ENCODE results near the gene DMRTC2.
A peak's percentile ranks its signal among the peaks of the same experiment; 100 is the strongest.
"Not testable (repeated sequence)": the region's sequence is repeated elsewhere in the genome, so short reads cannot be mapped to it uniquely, and the experiment has no call there.

The DMRTC2 gene

DNA sequence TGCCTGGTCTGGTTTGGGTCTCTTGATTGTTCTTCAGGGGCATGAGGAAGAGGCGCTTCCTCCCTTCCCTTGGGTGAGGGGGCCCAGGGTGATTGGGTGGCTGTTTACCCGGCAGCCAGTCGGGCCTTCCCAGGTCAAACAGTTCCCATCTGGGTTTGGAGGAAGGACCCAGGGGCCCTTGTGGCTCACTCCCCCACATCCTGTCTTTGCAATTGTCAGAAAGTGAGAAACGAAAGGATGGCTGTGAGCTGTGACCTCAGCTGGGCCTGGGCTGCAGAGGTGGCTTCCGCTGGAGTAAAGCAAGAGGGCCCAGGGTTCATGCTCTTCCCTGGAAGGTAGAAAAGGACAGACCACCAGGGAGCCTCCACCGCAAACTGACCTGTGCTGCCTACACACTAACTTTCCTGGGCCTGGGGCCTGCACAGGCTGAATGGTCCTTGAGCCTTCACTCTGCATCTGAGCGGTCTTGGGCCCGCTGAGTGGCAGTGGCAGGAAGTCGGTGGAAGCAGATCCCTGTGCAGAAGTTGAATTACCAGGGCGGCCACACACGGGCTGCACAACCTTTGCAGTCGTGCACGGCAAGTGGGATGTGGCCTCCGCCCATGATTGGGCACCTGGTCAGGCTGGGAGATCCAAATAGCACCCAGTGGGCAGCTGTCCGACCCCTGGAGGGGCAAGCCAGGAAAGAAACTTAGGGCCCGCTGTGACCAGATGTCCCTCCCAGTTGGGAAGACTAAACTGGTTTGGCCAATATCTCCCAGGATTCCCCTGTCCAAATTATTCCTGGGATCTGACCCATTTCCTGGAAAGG, 26.9 kb downstream of the DMRTC2 start:
- peak; percentile 78 for DNase-seq

DNA sequence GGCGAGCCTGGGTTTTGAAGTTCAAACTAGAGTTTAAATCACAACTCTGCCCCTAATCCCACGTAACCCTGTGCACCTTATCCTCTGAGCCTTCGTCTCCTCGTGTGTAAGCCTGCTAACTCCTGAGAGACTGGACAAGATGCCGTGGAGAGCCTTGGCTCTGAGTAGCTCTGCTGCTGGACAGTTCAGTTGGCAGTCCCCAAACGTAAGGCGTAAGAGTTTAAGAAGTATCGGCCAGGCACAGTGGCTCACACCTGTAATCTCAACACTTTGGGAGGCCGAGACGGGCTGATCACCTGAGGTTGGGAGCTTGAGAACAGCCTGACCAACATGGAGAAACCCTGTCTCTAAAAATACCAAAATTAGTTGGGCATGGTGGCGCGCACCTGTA, 27.5 kb downstream of the DMRTC2 start:
- DNase-seq = no peak

DNA sequence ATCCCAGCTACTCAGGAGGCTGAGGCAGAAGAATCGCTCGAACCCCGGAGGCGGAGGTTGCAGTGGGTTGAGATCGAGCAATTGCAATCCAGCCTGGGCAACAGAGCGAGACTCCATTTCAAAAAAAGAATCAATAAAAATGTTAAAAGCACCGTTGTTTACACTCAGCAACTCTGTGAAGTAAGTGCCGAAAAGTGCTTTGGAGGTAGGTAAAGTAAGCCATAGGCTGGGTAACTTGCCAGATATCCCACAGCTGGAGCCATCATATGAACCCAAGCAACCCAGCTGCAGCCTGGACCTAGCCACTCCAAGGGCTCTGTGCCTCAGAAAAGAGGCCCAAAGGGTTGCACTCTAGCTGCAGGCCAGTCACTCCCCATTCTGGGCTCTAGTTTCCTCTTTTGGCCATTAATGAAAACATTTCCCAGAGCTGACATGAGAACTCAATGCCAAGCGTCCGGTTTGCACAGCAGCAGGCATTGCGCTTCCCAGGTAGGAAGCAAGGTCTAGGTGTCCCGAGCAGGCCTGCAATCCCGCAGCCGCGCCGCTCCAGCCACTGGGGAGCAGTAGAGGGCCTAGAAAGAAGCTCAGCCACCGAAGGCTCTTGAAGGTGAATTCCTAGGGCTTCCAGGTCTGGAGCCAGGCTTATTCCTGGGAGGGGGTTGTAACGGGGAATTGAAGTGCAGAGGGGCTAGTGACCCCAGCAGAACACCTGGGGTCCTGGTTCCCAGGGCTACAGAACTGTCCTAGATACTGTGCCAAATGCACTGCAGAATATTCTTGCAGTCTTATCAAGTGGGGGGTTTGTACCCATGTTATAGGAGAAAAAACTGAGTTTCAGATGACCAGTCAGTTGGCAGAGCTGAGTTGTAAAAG, 28.2 kb downstream of the DMRTC2 start:
- peak; percentile 62 for DNase-seq

DNA sequence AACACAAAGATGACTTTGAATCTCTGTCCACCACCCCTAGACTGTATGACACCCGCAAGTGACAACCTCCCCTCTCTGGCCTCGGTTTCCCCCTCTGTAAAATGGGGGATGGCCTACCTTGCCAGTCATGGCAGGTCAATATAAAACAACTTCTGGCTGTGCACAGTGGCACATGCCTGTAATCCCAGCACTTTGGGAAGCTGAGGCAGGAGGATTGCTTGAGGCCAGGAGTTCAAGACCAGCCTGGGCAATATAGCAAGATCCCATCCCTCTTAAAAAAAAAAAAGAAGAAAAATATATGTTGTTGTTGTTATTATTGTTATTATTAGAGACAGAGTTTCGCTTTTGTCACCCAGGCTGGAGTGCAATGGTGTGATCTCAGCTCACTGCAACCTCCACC, 31.1 kb downstream of the DMRTC2 start:
- not testable (repeated sequence) for DNase-seq

DNA sequence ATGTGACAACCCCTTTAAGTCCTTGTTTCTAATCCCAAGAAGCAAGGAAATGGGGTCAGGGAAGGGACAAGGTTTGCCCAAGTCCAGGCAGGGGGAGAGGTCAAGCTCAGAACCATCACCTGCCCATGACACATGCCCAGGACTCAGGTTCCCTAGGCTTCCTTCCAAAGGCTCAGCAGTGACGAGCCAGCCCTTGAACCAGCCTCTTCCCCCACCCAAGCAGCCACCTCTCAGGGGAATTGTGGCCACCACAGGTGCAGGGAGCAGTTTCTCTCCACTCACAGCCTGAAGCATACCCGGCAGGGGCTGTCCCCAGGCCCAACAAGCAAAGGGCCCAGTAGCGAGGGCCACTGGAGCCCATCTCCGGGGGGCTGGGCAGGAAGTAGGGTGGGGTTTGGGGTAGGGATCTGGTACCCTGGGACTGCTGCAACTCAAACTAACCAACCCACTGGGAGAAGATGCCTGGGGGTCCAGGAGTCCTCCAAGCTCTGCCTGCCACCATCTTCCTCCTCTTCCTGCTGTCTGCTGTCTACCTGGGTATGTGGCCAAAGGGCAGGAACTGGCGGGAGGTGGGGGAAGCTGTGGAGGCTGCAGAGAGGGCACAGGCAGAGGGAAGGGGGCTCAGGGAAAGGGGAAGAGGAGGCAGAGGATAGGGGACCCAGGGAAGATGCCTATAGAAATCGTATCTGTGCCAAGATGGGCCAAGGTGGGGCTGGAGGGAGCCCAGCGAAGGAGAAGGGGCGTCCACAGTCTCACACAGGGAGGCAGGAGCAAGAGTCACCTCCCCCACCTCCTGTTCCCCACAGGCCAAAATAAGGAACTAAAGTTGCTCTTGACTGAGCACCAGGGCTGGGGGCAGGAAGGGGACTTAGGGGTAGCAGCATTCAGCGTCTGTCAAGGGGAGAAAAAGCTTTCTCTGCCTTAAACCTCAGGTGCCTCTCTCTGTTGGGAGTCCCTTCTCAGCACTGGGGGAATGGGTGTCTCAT, 32.3 kb downstream of the DMRTC2 start, which contains the start of gene CD79A:
TSS of gene CD79A (plus strand) at position 433 of the 986 bp plus-strand sequence. CDS start at position 459, 26 bp downstream.
- no peak for DNase-seq

DNA sequence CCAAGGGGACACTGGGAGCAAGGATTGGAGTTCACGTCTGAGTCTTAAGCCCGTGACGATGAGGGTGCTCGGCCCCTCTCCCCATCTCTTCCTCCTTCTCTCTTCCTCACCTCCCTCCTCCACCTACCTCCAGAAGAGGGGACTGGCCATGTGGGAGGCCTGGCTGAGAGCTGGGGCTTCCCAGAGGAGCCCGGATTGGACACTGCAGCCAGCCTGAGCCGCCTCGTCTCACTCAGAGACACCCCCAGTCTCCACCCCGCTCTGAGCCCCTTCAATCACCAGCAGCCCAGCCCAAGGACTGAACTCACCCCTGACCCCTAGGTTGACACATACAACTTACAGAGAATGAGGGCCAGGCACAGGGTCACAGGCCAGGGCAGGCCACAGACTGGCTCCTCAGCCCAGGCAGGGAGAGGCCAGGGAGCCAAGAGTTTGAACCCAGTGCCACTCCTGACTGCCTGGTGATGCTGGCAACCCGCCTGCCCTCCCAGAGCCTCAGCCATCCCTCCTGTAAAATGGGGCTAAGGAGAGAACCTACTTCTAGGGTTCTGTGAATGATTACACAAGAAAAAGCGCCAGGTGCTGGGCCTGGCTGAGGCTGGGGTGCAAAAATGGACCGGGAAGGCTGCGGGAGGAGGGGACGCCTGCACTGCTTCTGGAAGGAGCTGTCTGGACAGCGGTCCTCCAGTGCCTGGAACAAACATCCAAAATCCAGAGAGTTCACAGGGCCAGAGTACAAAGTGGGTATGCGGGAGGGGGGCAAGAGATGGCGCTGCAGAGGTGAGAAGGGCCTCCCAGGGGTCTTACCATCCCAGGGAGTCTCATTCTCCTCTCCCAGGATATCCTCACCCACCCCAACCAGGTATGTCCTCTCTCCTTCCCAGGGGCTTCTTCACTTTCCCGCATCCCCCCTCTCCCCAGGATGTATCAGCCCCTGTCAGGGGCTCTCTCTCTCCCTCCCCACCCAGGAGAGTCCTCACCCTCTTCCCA, 33.4 kb downstream of the DMRTC2 start:
- DNase-seq = no peak

DNA sequence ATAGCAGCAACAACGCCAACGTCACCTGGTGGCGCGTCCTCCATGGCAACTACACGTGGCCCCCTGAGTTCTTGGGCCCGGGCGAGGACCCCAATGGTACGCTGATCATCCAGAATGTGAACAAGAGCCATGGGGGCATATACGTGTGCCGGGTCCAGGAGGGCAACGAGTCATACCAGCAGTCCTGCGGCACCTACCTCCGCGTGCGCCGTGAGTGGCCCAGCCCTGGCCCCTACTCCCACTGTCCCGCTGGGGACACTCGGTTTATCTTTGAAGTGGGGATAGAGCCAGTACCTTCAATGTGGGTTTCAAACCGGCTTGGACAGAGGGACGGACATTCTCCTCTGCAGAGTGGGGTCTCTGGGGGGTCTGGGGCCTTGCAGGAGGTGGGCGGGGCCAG, 34.2 kb downstream of the DMRTC2 start:
- no peak for DNase-seq

DNA sequence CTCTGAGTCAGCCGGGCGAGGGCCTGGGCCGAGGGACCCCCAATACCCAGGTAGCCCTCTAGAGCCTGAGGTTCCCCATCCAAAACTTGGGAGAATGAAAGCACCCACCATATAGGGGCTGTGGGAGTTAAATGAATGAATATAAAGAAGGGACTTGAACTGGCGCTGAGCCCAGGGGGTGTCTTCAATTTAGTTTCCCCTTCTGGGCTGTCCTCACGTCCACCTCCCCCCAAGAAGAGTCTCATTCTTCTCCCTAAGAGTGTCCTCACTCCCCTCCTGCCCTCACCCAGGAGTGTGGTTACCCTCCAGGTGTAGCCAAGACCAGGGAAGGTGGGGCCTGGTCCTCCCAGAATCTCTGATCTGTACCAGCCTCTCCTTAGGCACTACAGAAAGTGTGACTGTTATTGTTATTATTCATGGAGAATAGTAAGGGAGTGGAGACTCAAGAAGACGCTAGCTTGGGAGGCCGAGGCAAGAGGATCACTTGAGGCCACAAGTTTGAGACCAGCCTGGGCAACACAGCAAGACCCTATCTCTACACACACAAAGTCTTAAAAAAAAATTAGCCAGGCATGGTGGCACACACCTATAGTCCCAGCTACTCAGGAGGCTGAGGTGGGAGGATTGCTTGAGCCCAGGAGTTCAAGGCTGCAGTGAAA, 35.0 kb downstream of the DMRTC2 start:
- DNase-seq = no peak

DNA sequence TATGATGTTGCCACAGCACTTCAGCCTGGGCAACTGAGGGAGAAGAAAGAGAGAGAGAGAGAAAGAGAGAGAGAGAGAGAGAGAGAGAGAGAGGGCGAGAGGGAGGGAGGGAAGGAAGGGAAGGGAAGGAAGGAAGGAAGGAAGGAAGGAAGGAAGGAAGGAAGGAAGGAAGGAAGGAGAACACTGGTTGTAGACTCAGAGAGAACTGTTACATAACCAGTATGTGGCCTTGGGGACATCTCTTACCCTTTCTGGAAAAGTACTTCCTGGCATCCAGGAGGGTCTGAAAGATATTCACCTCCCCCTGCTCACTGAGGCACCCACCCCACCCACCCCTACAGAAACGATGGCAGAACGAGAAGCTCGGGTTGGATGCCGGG, 35.5 kb downstream of the DMRTC2 start:
- DNase-seq = no peak

DNA sequence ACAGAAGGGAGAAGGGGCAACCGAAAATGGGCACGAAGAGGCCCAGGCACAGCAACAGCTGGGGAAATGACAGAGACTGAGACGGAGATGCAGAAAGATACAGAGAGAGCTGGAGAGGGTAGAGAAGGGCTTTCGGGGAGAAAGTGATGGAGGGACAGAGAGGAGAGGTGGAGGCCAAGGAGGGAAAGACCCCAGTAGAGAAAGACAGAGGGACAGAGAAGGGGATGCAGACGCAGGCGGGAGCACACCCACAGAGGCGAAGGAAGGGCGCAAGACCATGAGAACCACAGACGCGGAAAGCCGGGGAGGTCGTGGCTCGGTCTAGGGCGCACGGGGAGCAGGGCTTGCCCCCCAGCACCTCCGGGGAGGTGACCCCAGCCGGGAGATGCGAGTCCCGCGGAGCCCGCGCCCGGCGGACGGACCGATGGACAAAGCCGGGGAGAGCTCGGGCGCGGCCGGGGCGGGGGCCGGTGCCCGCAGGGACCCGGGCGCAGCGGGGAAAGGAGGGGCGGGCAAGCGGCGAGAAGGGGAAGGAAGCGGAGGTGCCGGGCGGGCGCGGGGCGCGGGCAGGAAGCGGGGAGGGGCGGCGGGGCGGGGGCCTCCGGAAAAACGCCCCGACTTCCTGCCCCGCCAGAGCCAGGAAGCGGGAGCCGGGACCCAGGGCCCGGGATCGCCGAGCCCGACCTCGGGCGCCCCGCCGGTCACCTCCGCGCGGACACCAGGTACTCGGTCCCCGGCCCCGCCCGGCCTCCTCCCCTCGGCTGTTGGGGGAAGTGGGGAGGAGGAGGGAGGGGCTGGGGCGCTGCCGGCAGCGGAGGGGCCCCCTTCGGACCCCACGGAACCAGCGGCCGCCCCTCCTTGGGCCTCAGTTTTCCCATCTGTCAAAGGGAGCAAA, 38.0 kb downstream of the DMRTC2 start, which contains the start of gene ARHGEF1:
TSS of gene ARHGEF1 (plus strand) at position 617 of the 895 bp plus-strand sequence. CDS start 4,899 bp downstream, outside the sequence.
- DNase-seq = peak; percentile 60

DNA sequence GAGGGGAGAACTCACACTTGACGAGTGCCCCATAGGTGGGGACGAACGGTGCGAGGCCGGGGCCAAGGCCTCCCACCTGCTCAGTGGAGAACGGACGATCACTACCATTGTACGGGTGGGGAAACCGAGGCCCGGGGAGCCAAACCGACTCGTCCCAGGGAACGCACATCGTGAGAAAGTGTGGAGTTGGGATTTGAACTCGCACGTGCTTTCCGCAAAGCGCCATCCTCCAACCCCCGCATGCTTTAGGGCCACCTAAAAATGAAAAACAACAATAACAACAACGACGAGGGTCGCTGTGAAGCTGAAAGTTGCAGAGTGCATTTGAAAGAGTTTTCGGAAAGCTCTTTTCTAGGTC, 38.6 kb downstream of the DMRTC2 start:
- no peak for DNase-seq

DNA sequence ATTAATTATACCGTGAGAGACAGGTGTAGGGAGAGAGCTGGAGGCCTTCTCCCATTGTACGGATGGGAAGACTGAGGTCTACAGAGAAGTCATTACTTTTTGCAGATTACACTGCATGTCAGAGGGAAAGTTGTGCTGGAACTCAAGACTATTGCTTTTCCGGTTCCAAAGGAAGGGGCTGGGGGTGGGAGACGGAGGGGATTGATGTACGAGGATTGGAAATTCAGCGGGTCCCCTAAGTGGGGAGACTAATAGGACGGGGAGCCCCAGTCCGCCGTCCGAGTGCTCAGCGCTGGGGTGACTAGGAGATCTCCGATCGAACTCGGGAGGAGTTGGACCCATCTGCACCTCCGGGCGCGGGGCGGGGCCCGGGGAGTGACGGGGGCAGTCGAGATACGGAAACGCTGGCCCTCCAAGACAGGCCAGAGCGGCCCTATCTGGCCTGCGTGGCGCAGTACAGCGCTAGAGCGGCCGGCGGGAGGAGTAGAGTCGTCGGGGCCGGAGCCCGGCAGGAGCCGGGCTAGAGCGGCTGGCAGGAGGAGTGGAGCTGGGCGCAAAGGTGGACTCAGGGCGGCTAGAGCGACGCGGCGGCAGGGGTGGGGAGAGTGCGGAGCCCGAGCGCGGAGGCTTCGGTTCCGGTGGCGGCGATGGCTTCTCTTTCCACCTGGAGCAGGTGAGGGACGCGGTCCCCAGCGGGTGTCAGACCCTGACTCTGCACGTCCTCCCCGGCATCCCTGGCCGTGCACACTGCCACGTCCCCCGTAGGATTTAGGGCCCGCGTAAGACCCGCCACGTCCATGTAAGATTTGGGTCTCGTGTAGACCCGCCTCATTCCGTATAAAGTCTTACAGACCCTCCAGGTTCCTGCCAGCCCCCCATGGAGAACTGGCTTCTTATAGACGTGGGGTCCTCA, 39.2 kb downstream of the DMRTC2 start:
- DNase-seq = peak; percentile 75

DNA sequence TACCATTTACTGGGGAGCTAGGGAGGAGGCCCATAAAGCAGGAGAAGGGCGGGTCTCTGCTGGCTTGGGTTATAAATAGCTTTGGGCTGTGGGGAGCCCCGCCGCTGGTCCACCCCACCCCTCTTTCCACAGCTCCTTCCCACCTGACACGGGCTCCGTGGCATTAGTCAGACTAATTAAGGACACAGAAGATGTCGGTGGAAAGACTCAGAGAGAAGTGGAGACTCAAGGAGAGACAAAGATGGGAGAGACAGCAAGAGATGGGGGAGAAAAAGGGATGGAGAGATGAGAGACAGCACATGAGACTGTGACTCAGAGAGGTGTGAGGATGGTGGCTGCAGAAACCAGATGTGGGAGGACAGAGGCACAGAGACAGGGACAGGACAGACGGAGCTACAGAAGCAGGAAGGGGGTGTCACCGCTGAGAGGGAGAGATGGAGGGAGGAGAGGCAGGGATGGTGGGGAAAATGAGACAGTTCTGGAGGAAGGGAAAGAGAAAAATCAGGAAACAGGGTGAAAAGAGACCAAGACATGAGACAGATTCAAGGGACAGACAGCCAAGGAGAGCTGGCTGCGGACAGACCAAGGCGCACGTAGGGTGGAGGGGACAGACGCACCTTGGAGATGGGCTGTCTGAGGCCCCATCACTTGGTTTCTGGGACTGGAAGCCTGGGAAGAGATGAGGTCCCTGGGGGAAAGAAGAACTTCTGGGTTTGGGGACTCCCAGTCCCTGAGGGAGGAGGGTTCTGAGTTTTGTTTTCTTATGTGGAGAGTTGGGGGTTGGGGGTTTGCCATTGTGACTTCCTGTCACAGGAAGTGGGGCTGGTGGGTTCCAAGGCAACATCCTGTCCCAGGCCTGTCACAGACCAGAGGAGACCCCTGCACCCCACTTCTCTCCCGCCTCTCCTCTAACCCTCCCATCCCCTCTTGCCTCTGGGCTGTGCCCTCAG, 42.2 kb downstream of the DMRTC2 start:
- peak; percentile 84 for DNase-seq

DNA sequence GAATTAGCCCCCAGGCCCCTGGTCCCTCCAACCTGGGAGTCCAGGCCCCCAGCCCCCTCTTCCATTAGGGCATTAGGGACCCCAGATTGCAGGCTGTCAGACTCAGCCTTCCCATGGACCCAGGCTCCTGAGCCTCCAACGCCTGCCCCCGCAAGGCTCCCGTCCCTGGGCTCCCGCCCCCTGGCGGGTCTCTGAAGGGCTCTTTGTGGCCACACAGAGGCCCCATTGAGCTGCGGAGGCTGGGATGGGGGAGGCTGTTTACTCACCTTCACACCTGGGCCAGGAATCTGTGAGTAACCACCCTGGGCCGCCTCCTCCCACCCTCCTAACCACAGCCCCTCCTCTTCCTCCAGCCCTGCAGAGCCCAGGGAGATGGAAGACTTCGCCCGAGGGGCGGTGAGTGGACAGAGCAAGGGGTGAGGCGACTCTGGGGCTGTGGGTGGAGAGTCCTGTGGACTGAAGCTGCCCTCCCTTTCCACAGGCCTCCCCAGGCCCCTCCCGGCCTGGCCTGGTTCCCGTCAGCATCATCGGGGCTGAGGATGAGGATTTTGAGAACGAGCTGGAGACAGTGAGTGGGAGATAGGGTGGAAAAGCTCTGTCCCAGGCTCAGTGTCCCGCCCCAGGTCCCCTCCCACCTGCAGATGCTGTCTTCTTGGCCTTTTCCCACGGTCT, 43.0 kb downstream of the DMRTC2 start:
- peak; percentile 80 for DNase-seq

DNA sequence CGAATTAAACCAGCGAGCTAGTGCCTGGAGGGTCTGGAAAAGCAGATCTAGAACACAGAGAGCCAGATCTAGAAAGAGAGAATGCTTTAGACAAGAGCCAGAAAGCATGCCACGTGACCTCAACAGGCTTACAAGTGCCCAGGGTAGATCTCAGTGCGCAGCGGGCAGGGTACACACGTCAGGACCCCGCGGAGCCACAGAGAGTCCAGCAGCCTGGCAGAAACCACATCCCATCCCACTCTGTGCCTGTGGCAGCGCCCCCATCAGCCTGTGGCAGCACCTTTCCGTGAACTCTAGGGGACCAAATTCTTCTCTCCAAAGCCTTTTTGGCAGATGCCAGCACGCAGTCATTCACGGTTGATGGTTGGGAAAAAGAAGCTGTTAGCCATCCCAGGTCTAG, 44.1 kb downstream of the DMRTC2 start:
- DNase-seq = no peak

DNA sequence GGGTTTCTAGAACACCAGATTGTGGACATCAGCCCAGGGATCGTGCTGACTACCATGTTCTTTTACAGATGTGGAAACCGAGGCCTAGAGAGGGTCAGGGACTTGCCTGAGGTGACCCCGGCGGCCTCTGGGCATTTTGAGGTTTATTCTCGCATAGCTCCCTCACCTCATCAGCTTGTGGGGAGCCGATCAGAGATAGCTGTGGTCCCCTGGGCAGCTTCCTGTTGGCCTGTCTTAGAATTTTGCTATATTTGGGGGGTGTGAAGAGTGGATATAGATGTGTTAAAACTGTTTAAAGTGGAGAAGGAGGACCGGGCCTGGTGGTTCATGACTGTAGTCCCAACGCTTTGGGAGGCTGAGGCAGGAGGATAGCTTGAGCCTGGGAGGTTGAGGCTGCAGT, 45.1 kb downstream of the DMRTC2 start:
- no peak for DNase-seq

DNA sequence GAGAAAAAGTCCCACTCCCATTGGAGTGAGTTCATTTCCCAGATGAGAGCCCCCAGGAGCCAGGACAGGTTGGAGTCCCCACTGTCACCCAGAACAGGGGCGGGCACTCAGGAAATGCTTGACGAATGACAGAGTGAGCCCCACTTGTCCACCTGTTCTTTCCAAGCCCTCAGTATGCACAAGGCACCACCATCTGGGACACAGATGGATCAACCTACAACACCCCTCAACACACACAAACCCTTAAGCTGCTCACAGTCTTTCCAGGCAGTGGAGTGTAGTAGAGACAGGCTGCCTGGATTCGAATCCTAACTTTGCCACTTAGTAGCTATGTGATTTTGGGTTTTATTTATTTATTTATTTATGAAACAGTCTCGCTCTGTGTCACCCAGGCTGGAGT, 46.1 kb downstream of the DMRTC2 start:
- DNase-seq = no peak
